Nephron progenitor cell (in vitro differentiated cells): Measurements from ENCODE around the gene PUM1.

ENCODE experiments used
- DNase-seq: peaks from one replicate; pipeline ENCODE4 v3.0.0; 2021
- H3K27ac Mint-ChIP-seq: 2 replicates; pipeline ENCODE4 v1.8.0; 2021; ENCODE audit warnings: mild to moderate bottlenecking, moderate library complexity, mixed read lengths
- H3K27me3 Mint-ChIP-seq: 2 replicates; pipeline ENCODE4 v1.8.0; 2021; ENCODE audit warnings: mild to moderate bottlenecking, low read depth, mixed read lengths; ENCODE audit not compliant: poor library complexity
- H3K36me3 Mint-ChIP-seq: 2 replicates; pipeline ENCODE4 v1.8.0; 2021; ENCODE audit warnings: low read depth, mixed read lengths
- H3K4me1 Mint-ChIP-seq: 2 replicates; pipeline ENCODE4 v1.8.0; 2021; ENCODE audit warnings: mixed read lengths
- H3K4me3 Mint-ChIP-seq: 2 replicates; pipeline ENCODE4 v1.8.0; 2021; ENCODE audit warnings: mild to moderate bottlenecking, moderate library complexity, mixed read lengths
- H3K9me3 Mint-ChIP-seq: 2 replicates; pipeline ENCODE4 v1.8.0; 2021; ENCODE audit warnings: mild to moderate bottlenecking, moderate library complexity, mixed read lengths
- CTCF ChIP-seq: fragments of 200-600 bp; sonication (generic); IDR thresholded peaks from 2 replicates; pipeline ENCODE4 v1.5.0; 2021; ENCODE audit warnings: antibody characterized with exemption

PUM1 gene

GRCh38 chr1:31084782-31085569 is 19.5 kb upstream of the PUM1 start:
- TF ChIP-seq CTCF = no peak
- no peaks in the 10 kb centered on the region for H3K36me3 Mint-ChIP-seq
- no peaks in the 10 kb centered on the region for H3K27me3 Mint-ChIP-seq
- H3K9me3 Mint-ChIP-seq = no peaks in the 10 kb centered on the region
- DNase-seq = no peak
- no peak overlapping the region for H3K27ac Mint-ChIP-seq
- no peaks in the 10 kb centered on the region for H3K4me1 Mint-ChIP-seq
- H3K4me3 Mint-ChIP-seq = no peak overlapping the region

- H3K4me1 Mint-ChIP-seq = no peaks in the 10 kb centered on the region
- no peak overlapping the region for H3K27ac Mint-ChIP-seq
- no peak for TF ChIP-seq CTCF
- no peaks in the 10 kb centered on the region for H3K36me3 Mint-ChIP-seq
- no peak overlapping the region for H3K4me3 Mint-ChIP-seq
- H3K9me3 Mint-ChIP-seq = no peaks in the 10 kb centered on the region
- H3K27me3 Mint-ChIP-seq = no peaks in the 10 kb centered on the region
- DNase-seq = no peak
Observed at GRCh38 chr1:31082385-31082784, 16.9 kb upstream of the PUM1 start.

DNA sequence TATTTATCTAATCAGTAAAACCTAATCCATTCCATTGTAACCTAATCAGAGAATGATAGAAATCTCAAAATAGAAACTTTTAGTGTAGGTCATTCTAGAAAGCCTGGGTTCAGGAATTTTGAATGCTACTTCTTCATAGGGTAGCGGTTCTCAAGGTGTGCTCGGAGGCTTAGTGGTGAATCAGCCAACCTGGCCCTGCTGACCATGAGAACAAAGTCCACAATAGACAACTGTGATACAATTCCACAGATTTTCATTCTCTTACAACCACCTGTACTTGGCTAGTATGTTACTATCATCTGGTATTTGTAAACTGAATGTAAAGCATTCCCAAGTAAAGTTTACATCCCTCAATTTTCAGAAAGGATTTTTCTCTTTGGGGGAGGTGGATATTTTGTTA is 7.5 kb upstream of the PUM1 start:
- no peak for DNase-seq
- Mint-ChIP-seq H3K27me3 (no peaks in the 10 kb centered on the region), H3K4me1 (peaks cover 5% of the 10 kb centered on the region), H3K27ac (no peak overlapping the region), H3K9me3 (no peaks in the 10 kb centered on the region), H3K4me3 (no peak overlapping the region), H3K36me3 (no peaks in the 10 kb centered on the region)
- no peak for TF ChIP-seq CTCF

DNA sequence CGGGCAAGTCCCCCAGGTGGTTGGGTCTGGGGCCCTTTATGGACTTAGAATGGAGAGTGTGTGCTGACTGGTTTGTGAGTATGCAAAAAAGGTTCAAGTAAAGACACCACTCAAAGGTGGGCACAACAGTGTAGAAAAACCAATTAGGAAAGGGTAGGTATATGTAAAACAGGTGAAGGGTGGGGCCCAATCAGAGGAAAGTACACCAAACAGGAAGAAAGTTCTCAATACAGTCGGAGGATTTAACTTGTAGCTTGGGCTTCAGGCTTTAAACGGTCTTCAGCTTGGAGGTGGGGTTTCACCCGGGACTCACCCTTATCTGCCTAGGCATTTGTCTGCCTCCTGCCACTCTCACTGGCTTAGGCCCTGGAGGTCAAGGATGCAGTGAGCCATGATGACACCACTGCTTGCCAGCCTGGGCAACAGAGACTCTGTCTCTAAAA is 6.8 kb upstream of the PUM1 start:
- Mint-ChIP-seq H3K36me3 (no peaks in the 10 kb centered on the region), H3K27ac (peak overlapping the region; percentile 85), H3K9me3 (no peaks in the 10 kb centered on the region), H3K27me3 (no peaks in the 10 kb centered on the region), H3K4me3 (no peak overlapping the region), H3K4me1 (peaks cover 5% of the 10 kb centered on the region)
- no peak for TF ChIP-seq CTCF
- peak; percentile 9 for DNase-seq

GRCh38 chr1:31069392-31069791 is 3.9 kb upstream of the PUM1 start:
- peaks cover 4% of the 10 kb centered on the region for H3K27me3 Mint-ChIP-seq
- H3K4me3 Mint-ChIP-seq = no peak overlapping the region
- H3K9me3 Mint-ChIP-seq = no peaks in the 10 kb centered on the region
- H3K4me1 Mint-ChIP-seq = peaks cover 5% of the 10 kb centered on the region
- no peak for TF ChIP-seq CTCF
- no peaks in the 10 kb centered on the region for H3K36me3 Mint-ChIP-seq
- no peak for DNase-seq
- H3K27ac Mint-ChIP-seq = no peak overlapping the region

GRCh38 chr1:31064718-31065309 is 703 bp downstream of the PUM1 start:
- Mint-ChIP-seq H3K4me1 (peaks cover 20% of the 10 kb centered on the region), H3K27ac (peak overlapping the region; percentile 100), H3K27me3 (peaks cover 4% of the 10 kb centered on the region), H3K36me3 (peaks cover 15% of the 10 kb centered on the region), H3K9me3 (no peaks in the 10 kb centered on the region), H3K4me3 (peak overlapping the region; percentile 99)
- no peak for TF ChIP-seq CTCF
- no peak for DNase-seq
